DND-41 (cell line): Measurements from ENCODE around the gene GOLGA6L6.
"Not testable (repeated sequence)": the region's sequence is repeated elsewhere in the genome, so short reads cannot be mapped to it uniquely, and the experiment has no call there.

ENCODE experiments used
- CTCF ChIP-seq: IDR thresholded peaks from 2 replicates; pipeline ENCODE4 v1.5.1; 2012; ENCODE audit warnings: borderline replicate concordance, low read length, moderate library complexity, mild to moderate bottlenecking; ENCODE audit not compliant: poor library complexity, severe bottlenecking; ENCODE audit errors: extremely low read depth
- EZH2 ChIP-seq: IDR thresholded peaks from 3 replicates; pipeline ENCODE4 v1.6.1; 2012; ENCODE audit warnings: borderline replicate concordance, low read depth, mild to moderate bottlenecking, moderate library complexity, low read length, inconsistent platforms; ENCODE audit not compliant: severe bottlenecking

GRCh38 chr15:20489320-20489719, 52.3 kb downstream of the GOLGA6L6 start:
- not testable (repeated sequence) for TF ChIP-seq CTCF, EZH2
